Activated T-cell treated with anti-CD3 and anti-CD28 coated beads for 48 hours (primary cell): ENCODE results near the gene BMS1.
"Not testable (repeated sequence)": the region's sequence is repeated elsewhere in the genome, so short reads cannot be mapped to it uniquely, and the experiment has no call there.

Experiments used
- DNase-seq: peaks from one replicate; pipeline ENCODE4 v3.0.0-alpha.2; 2020; ENCODE audit warnings: low read depth

Gene BMS1, protein sequence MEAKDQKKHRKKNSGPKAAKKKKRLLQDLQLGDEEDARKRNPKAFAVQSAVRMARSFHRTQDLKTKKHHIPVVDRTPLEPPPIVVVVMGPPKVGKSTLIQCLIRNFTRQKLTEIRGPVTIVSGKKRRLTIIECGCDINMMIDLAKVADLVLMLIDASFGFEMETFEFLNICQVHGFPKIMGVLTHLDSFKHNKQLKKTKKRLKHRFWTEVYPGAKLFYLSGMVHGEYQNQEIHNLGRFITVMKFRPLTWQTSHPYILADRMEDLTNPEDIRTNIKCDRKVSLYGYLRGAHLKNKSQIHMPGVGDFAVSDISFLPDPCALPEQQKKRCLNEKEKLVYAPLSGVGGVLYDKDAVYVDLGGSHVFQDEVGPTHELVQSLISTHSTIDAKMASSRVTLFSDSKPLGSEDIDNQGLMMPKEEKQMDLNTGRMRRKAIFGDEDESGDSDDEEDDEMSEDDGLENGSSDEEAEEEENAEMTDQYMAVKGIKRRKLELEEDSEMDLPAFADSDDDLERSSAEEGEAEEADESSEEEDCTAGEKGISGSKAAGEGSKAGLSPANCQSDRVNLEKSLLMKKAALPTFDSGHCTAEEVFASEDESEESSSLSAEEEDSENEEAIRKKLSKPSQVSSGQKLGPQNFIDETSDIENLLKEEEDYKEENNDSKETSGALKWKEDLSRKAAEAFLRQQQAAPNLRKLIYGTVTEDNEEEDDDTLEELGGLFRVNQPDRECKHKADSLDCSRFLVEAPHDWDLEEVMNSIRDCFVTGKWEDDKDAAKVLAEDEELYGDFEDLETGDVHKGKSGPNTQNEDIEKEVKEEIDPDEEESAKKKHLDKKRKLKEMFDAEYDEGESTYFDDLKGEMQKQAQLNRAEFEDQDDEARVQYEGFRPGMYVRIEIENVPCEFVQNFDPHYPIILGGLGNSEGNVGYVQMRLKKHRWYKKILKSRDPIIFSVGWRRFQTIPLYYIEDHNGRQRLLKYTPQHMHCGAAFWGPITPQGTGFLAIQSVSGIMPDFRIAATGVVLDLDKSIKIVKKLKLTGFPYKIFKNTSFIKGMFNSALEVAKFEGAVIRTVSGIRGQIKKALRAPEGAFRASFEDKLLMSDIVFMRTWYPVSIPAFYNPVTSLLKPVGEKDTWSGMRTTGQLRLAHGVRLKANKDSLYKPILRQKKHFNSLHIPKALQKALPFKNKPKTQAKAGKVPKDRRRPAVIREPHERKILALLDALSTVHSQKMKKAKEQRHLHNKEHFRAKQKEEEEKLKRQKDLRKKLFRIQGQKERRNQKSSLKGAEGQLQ

GRCh38 chr10:42782446-42783180, at the start of gene BMS1:
Gene BMS1 (plus strand): TSS chr10:42782795. CDS start chr10:42784395, 1,600 bp downstream.
- peak; percentile 85 for DNase-seq

DNA sequence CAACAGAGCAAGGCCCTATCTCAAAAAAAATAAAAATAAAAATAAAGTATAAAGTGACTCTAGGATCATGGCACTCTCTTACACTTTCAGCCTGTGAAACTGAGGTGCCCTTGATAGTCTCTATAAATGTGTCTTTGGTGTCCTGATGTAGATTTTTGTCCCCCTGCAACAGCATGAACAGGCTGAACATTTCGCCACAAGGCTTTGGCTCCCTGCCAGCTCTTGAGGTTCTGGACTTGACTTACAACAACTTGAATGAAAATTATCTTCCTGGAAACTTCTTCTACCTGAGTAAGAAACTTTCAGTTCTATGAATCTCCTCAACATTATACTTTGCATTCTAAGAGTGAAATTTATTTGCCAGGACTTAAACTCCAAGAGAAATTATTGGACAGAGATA, 48.1 kb upstream of the BMS1 start:
- DNase-seq, result no peak

- no peak for DNase-seq
These were observed 43.9 kb upstream of the BMS1 start for GRCh38 chr10:42738679-42739078.

DNA sequence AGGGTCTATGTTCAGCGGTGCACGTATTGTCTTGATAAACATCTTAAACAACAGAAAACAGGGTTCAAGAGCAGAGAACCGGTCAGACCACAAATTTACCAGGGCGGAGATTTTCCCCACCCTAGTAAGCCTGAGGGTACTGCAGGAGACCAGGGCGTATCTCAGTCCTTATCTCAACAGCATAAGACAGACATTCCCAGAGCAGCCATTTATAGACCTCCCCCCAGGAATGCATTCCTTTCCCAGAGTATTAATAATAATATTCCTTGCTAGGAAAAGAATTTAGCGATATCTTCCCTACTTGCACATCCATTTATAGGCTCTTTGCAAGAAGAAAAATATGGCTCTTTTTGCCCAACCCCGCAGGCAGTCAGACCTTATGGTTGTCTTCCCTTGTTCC, 41.1 kb upstream of the BMS1 start:
- DNase-seq, result not testable (repeated sequence)

DNA sequence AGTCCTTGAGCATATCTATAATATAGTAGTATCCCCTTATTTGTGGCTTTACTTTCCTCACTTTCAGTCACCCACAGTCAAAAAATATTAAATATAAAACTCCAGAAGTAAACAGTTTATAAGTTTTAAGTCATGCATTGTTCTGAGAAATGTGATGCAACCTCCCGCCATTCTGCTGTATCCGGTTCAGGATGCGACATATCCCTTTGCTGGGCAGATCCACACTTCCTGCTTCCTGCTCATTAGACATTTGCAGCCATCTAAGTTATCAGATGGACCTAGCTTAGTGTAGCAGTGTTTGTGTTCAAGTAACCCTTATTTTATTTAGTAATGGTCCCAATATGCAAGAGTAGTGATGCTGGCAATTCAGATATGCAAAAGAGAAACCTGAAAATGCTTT, 38.9 kb upstream of the BMS1 start:
- DNase-seq, result no peak

GRCh38 chr10:42744134-42744701, 38.4 kb upstream of the BMS1 start:
- DNase-seq, result no peak

- peak; percentile 78 for DNase-seq
These were observed 29.5 kb upstream of the BMS1 start for GRCh38 chr10:42753126-42753506.

DNA sequence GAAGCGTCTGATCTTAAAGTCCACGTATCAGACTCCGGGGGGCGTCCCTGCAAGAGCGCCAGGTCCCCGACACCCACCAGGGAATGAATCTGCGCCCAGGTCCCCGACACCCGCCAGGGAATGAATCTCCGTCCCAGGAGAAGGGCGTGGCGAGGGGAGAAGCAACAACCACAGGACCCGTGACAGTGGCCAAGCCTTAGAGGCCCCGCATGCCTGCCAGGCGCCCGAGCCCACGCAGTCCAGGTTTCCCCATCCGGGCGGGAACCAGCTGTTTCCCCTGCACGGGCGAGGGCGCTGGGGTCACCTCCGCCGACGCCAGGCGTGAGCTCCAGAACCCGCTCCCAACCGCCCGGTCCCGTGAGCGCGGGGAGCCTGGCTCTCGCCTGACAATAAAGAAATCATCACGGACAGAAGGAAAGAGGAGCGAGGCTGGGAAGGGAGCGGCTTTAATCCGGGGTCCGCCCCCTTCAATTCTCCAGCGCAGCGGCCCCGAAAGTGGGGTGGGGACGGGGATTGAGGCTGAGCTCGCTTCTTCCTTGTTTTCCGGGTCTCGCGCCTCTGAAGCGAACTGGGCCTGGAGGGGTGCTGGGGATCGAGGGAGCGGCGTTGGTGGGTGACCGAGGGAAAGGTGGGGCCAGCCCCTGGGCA, 29.0 kb upstream of the BMS1 start:
- no peak for DNase-seq

DNA sequence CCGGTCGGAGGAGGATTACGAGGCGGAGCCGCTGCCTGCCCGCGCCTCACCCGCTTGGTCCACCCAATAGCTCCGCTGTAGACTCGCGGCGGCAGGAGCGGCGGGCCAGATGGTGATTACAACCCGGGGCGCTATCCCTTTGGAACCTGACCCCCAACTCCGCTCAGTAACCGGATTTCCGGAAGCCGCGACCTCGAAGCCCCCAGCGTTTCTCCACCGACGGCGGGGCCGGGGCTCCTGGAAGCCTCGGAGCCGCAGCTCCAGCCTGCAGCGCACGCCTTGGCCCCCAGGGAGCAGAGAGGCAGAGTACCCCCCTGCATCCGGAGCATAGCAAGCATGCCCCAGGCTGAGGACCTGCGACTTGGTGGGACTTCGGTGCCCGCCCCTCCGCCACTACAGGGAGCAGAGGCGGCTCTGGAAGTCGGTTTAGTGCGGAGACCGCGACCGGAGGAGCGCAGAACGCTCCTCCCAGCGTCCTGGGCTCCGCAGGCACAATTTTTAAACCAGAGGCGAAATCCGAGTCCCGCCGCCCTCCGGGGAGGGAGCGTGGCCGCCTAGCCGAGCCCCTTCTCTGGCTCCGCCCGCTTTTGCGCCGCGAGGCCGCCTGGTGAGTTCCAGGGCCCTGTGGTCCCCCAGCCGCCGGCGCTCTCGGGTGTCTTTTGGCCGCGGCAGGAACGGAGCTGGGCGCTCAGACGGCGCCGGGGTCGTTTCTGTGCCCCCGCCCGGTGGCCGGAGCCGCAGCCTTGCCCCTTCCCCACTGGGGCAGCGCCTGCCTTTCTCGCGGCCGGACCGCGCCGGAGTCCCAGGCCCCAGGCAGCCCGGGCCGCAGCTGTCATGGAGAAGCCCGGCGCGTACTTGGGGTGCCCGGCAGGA, 28.2 kb upstream of the BMS1 start:
- DNase-seq, result peak; percentile 18

GRCh38 chr10:42755028-42755451, 27.6 kb upstream of the BMS1 start:
- no peak for DNase-seq

- no peak for DNase-seq
These were observed 27.0 kb upstream of the BMS1 start for GRCh38 chr10:42755556-42756093.

DNA sequence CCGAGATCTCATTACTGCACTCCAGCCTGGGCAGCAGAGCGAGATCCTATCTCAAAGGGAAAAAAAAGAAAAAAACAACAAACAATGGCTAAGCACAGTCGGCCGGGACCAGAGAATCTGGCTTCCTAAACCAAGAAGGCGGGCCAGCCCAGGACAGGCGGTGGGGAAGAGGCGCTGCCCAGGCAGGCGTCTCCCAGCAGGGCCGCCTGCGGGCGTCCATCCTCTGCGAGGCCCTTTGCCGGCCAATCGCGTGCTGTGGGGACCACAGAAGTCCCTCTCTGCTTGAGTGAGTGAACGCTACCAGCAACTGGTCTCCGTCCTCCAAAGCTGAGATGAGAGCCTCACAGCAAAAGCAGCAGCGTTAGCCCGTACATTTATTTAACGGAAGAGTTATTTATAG, 14.7 kb upstream of the BMS1 start:
- DNase-seq, result no peak

DNA sequence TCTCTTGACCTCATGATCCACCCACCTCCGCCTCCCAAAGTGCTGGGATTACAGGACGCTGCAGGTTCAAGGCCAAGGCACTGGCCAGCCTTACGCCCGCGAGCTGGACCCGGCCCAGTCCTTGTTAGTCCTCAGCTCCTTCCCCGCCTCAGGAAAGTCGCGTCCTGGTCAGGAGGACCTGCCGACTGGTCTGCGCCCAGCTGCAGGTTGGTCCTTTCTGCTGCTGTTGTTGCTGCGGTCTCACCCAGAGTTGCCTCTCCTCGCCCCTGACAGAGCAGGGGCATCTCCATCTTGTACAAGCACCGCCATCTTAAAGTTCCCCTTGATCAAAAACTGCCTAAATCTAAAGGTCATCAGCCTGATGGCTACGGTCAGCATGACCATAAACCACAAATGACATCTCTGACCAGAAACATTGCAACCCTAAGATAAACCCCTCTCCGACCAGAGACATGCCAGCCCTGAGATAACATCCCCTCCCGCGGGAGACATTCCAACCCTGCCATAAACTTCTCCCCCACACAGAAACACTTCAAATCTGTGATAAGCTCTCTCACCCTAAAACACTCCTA, 13.9 kb upstream of the BMS1 start:
- no peak for DNase-seq

GRCh38 chr10:42769173-42769572, 13.4 kb upstream of the BMS1 start:
- no peak for DNase-seq

- no peak for DNase-seq
These were observed 12.9 kb upstream of the BMS1 start for GRCh38 chr10:42769673-42770072.

- no peak for DNase-seq
These were observed 5.9 kb upstream of the BMS1 start for GRCh38 chr10:42776681-42777080.

DNA sequence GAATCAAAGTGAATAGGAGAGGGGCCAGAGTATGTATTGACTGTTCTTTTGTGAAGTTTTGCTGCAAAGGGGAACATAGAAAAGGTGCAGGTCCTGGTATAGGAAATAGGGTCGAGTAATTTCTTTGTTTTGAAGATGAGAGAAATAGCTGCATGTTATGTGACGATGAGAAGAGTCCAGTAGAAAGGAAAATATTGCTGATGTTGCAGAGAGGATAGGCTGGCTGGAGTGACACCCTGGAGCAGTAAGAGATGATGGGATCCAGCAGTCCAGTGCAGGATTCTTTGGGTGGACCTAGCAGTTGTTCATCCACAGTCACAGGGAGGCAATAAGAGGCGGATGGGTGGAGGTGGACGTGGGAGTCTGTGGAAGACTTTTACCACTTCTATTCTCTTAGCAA, 2.1 kb upstream of the BMS1 start:
- no peak for DNase-seq

DNA sequence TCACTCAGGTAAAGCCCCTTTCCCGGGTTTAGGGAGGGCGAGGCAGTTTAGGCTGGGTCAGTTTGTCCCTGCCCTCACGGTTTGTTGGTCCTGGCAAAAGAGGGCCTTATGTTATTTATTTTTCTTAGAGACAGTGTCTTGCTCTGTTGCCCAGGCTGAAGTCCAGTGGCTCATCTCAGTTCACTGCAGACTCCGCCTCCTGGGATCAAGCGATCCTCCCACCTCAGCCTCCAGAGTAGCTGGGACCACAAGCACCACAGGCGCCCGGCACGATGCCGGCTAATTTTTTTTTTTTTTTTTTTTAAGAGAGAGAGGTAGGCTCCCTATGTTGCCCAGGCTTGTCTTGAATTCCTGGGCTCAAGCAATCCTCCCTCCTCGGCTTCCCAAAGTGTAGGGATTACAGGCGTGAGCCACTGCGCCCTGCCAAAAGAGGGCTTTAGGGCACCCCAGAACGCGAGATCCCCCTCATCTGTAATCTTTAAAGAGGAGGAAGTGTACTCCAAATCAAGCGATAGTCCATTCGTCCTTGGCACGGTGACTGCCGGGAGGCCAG, 626 bp upstream of the BMS1 start:
- DNase-seq, result no peak

GRCh38 chr10:42783181-42783549, 570 bp downstream of the BMS1 start:
- peak; percentile 6 for DNase-seq
